GM18873 (cell line): ENCODE measurements around the gene ARHGEF10L.

ENCODE experiments used
- ATAC-seq: cut with Tn5 transposase; IDR thresholded peaks from one replicate; pipeline ENCODE4 v1.9.1; 2021; ENCODE audit warnings: mild to moderate bottlenecking, moderate library complexity, moderate number of reproducible peaks; ENCODE audit not compliant: unreplicated experiment, low FRiP score

The ARHGEF10L gene

DNA sequence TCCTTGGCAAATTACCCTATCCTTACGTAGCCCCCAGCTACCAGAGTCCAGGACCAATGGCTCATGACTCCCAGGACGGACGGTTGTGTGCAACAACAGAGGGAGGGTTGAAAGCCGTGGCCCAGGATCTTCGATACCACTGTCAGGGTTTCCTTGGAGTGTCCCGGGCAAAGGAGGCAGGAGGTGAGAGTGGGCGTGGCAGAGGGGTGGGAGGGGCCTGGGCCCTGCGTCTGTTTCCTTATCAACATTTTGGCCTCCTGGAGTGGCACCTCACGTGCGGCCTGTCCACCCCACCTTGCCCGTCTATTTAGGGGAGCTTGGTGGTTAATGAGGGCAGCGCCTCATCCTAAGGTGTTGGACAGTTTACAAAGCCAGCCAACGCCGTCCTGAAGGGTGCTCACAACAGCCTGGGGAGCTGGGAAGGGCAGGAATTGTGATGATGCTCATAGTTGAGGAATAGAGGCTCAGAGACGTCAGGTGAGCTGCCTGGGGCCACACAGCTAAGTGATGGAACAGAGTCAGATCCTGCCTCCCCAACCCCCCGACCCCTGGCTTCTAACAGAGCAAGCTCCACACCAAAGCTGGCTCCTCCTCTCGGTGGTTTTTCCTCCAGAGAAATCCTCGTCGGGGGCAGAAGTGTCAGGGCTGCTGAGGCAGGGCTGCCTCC is 17.4 kb upstream of the ARHGEF10L start:
- no peak for ATAC-seq

DNA sequence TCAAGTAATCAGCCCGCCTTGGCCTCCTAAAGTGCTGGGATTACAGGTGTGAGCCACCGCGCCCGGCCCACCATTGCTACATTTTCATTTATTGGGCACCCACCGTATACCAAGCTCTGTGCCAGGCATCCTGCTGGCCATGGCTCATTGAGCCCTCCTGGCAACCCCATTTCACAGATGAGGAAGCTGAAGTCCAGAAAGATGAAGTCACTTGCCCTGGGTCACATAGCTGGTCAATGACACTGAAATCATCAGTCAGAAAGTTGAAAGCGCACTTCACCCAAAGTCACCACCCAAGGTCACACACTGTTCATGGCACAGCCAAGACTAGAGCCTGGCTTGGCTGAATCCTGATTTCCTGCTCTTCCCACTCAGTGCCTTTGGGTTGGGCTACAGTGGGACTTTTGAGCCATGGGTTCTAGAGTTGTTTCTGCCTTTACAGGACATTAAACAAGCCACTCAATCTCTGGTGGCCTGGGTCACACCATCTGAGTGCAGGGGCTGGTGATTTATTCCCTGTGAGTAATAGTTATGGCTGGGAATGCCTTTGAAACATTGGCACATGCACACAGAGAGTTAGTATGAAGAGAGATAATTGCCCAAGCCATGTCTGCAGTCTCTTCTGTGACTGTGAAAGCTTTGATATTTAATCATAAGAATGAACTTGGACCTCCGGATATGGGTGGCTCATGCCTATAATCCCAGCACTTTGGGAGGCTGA is 16.0 kb upstream of the ARHGEF10L start:
- ATAC-seq, result no peak

DNA sequence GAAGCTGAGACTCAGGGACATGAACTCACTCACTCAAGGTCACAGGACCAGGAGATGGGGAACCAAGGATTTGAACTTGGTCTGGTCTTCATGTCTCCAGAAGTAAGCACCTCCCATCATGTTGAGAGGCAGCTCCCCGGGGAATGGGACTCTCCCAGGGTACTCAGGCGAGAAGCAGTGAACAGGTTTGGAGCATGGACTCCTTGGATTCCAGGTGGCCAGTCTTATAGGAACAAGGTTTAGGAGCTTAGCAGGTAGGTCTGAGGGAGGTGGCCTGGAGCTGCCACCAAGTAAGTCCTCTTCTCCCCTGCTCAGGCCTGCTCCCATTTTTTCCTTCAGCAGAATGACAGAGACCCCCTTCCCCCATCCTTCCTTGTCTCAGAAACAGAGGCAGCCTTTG is 14.9 kb upstream of the ARHGEF10L start:
- no peak for ATAC-seq

DNA sequence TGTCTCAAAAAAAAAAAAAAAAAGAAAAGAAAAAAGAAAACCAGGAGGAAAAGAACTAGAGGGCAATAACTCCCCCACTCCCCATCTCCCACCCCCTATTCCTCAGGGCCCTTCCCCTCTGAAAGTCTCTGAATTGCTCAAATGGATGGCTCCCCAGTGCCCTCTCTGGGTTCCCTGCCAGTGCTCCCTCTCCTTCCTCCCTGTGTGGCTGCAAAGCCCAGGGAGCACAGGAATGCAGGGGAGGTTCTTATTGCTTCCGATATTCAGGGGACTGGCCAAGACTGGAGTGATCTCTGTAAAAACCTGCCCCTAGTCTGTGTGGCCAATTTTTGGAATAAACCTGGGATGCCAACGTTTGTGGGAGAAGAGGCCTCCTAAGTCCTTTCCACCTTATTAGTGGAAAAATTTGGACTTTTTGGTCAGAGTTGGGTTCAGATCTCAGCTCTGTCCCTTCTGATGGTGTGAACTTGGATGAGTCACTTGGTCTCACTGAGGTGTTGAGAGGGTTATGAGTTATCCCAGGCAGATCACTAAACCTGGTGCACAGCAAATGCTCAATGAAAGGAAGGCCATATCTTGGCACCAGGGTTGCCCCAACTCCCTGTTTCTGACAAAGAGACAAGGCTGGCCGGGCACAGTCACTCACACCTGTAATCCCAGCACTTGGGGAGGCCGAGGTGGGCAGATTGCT is 13.4 kb upstream of the ARHGEF10L start:
- no peak for ATAC-seq

DNA sequence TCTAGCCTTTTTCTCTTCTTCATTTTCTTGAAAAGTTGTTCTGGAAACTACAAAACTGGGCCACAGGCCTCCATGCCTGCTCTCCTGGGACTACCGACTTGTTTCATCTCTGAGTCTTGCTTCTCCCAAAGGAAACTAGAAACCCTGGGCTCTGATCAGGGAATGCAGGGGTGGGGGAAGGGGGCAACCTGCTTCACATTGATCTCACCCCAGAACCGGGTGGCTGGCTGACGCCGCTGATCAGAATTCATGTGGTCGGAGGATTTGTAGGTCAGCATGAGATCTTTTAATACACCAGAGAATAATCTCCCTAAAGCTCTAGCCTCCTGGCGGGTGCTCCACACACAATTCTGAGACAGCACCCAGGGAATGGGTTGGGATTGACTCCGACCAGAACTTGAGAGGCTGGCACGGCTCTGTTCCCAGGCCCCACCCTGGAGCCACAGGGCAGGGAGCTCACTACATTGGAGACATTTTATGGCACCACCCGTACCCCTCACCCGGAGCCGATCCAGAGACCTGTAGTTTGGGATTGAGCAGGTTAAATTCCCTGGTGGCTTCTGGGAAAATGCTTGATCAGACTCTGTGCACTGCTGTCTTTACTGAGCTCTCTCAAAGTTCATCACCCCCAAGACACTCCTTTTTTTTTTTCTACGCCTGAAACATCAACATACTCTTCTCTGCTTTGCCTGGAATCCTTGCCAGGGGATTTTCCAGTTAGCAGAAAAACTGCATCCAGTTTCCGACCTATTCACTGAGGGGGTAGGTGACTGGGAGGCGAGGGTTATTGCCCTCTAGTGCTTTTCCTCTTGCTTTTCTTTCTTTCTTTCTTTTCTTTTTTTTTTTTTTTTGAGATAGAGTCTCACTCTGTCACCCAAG is 12.2 kb upstream of the ARHGEF10L start:
- ATAC-seq, result no peak

DNA sequence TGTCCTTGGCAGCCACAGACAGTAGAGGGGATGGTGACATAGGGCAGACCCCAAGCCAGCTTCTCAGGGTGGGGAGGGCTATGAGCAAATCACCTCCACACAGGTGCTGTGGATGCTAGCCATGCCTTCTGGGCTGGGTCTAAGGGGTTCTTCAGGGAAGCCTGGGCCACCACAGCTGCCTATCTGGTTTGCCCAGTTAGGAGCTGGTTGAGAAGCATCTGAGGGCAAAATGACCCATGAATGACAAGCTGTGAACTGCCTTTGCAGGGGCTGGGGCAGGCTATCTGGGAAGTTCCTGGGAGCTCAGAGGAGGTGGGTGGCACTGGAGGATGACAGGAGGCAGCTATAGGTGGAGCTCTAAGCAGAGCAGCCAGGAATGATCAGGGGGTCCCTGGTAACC is 10.1 kb upstream of the ARHGEF10L start:
- no peak for ATAC-seq

DNA sequence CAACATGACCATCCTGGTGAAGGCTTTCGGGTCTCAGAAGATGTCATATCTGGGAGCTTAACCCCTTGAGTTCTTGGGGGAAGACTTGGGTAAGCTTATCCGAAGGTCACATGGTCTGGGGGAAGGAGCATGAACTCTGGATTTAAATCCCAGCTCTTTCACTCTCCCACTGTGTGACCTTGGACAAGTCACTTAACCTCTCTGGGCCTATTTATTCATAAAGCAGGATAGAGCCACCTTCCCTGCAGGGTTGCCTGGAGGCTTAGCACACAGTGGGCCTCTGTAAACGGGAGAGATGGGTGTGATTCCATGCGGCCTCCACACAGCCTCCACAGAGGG is 8.2 kb upstream of the ARHGEF10L start:
- no peak for ATAC-seq

DNA sequence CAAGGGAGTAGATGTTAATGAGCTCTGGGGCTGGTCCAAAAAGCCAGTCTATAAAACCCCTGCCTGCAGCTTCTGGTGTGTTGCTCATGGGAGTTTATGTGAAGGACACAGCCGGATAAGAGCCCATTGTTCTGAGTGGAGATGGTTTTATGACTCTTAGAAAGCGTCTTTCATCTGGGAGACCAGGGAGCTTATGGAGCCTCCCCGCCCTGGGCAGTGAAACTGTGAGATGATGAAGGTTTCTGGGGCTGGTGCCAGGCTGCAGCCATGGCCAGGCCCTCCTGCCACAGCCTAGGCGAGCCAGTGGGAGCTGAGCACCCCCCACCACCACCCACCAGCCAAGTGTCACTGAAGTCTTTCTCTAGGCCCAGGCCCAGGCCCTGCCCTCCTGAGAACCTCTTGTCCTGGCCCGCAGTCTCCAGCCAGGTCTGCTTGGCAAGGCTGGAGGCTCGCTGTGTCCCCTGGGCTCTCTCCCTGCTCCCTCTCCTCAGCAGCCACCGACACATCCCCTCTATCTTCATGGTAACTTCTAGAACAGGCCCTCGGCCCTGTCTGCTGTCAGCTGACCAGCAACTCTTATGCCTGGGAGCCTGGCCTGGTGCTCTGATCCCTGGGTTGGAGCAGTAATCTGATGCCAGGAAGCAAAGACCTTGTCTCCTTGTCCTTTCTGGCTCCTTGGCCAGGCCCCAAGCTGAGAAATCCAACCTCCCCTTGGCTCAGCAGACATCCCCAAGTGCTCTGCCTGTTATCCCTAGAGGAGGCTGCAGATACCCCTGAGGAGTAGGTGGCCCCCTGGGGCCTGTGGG is 7.6 kb upstream of the ARHGEF10L start:
- ATAC-seq, result no peak

DNA sequence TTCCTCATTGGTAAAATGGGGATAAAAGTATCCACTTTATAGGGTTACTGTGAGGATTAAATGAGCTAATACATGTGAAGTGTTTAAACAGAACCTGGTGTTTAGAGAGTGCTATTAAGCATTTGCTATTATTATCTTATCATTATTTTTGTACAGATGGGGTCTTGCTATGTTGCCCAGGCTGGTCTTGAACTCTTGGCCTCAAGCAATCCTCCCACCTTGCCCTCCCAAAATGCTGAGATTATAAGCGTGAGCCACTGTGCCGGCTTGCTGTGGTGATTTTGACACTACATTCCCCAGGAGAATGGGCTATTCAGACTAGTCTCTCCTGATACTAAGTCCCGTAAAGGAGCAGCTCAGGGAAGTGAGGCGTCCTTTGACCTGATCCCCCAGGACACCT is 6.3 kb upstream of the ARHGEF10L start:
- ATAC-seq, result no peak

DNA sequence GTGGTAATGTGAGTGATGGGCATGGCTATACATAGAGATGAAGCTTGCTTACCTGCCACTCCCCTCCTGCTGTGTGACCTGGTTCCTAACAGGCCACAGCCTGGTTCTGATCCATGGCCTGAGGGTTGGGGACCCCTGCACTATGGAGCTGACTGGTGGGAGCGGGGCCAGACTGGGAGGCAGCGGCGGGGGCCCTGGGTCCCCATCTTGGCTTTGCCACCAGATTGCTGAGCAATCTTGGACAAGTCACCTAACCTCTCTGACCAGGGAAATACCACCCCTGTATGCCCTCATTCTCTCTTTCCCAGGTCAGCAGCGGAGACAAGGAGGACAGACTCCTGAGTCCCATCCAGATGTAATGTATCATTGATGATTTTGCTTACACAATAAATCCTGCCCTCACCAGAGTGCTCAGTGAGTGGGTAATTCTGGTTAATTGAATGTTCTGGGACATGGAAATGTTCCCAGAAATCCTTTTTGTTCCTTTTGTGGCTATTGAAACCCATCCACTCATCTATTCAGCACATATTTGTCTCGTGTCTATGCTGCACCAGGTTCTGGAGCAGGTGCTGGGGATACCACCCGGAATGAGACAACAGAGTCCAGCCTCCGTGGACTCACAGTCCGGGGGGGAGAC is 4.1 kb upstream of the ARHGEF10L start:
- ATAC-seq, result no peak

DNA sequence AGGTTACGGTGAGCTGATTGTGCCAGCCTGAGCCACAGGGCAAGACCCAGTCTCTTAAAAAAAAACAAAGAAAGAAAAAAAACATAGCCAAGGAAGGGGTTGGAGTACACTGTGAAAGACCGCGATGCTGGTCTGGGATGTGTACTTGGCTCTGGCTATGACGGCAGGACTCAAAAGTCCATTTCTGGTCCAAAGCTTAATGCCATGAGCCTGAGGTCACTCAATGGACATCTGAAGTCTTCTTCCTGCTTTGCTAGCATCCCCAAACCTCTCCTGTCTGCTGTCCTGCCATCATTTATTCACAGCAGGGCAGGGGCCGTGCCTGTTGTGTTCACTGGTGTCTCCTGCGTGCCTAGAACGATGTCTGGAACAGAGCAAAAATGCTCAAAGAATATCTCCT is 1.5 kb upstream of the ARHGEF10L start:
- ATAC-seq, result no peak

DNA sequence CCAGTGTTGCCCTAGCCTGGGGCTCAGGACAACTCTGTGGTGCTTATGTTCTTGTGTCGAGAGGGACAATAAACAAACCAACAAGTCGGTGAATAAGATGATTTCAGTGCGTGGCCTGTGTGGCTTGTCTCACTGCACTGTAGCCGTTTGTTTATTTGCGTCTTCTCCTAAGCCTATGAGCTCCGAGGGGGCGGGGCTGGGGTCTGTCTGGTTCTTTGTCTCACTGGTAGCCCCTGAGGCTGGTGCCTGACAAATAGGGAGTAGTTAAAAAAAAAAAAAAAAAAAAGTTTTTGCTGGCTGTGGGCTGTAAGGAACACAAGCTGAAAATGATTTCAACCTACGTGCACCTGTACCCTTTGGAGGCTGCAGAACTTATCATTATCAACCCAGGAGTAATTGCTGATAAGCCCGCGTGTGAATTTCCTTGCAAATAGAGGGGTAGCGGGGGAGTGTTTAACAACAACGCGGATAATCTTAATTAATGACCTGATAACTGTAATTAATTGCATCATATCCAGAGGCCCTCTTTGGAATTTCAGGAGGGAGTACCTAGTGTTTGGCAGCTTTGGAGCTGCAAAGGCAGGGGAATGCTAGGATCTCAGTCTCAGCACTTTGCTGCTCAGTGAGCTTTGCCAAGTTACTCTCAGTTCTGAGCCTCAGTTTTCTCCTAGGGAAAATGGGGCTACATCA is 925 bp upstream of the ARHGEF10L start:
- no peak for ATAC-seq

DNA sequence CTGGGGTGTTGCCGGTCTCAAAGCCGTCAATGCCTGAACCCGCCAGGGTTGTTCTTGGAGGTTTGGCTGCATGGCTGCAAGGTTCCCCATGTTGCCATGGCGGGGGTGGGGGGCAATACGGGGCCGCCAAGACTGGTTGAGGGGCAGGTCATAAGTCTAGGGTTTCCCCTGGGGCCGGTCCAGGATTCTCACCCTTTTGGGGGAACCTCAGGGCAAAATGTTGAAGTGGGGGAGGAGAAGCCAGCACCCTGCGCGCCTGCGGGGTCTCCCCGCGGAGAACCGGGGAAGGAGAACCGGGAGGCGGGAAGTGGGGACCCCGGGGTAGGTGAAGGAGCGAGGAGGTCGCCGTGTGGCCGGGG is 401 bp upstream of the ARHGEF10L start:
- ATAC-seq, result no peak

DNA sequence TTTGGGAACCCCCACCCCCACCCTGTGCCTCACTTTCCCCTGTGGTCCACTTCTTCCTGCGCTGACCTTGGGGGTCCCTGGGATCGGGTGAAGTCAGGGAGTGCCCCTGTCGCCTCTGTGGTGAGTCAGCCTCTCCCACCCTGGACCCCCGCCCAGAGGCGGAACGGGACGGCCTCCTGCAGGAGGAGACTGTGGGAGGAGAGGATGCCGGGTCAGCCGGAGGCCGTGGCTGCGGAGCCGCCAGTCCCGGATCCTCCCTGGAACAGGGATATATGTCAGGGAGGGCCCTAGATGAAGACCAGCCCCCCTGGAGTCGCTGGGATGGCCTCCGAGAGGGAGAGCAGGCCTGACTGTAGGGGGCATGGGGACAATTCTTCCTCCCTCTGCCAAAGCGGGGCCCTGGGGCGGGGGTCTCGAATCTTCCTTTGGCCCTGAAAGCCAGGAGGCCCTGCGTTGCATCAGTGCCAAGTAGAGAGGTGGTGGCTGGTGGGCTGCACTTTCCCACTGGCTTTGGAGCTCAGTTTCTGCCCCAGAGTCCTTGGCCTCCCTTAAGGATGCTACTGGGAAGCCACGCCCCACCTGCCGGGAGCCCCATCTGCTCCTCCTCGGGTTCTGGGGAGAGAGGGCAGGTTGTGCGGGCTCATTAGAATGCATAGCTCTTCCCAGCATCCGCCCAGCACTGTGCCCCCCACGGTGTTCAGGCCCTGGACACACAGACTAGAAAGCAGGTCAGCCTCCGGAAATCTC is 930 bp downstream of the ARHGEF10L start:
- ATAC-seq, result no peak

DNA sequence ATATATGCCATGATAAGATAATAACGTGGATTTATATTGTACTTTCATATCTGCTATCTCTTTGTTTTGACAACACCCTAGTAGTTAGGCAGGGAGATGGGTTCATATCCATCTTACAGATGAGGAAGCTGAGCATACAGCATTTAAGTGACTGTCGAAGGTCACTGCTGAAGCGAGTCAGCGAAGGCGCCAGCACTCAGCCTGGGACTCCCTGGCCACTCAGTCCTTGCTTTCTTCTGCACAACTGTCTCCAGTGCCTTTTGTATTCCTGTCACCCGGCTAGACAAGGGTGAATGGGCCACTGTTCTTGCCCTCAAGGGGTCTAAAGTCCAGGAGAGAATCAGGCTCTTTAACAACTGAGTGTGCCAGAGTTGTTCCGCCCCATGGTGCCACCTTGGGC is 3.1 kb downstream of the ARHGEF10L start:
- ATAC-seq, result no peak

DNA sequence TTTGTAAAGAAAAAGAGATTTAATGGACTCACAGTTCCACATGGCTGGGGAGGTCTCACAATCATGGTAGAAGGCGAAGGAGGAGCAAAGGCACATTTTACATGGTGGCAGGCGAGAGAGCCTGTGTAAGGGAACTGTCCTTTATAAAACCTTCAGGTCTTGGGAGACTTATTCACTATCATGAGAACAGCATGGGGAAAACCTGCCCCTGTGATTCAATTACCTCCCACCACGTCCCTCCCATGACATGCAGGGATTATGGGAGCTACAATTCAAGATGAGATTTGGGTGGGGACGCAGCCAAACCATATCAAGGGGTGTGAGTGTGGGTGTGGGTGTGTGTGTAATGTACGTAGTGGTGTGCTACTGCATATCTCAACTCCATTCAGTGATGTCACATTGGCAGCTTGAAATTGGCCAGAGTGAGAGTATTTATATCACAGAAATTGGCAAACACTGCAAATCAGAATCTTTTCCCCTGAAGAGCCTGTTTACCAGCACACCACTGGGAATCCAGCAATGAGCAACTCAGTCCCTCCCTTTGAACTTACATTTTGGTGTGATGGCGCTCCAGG is 5.4 kb downstream of the ARHGEF10L start:
- ATAC-seq, result no peak

DNA sequence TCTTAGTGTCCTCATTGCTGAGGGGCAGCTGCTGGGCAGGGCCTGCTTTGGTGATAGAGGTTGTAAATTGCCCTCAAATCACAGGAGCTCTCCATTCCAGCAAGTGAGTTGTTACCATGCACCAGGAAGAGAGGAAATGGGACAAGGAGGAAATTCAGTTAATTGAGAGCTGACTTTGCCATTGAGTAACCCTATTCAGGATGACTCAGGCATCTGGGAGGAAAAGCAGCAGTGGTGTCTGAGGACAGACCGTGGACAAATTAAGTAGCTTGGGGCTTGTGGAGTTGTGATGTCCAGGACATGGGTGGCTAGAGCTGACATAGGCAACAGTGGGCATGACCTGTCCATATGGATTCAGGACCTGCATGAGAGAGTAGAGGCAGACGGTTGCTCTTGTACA is 5.9 kb downstream of the ARHGEF10L start:
- no peak for ATAC-seq
